Measurements from ENCODE around the gene MYOM3.

The MYOM3 gene

DNA sequence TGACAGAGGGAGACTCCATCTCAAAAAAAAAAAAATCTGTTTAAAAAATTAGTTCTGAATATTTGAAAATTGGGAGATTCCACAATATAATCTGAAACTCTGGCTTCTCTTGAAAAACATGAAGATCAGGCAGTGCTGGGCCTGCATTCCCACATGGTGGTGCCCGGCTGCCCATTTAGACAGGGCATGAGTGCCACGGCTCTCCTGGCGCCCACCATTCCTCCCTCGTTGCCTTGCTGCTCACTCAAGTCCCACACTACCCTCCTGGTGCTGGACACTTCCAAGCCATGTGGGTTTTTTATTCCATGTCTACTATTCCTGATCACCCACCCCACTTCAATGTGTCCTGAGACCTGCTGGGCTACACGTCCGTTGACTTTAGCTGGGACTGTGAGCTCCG, 10.8 kb upstream of the MYOM3 start:
- H3K27me3 ChIP-seq: peaks cover 0 to 18% of the 10 kb centered on the region in 2 donors
- no peak overlapping the region for H3K4me3 ChIP-seq
- intact Hi-C loops (cut with DNase I; ENCODE audit: low total_unique reads): no loop called here
- no peak for DNase-seq
- TF ChIP-seq, protein P1, sequence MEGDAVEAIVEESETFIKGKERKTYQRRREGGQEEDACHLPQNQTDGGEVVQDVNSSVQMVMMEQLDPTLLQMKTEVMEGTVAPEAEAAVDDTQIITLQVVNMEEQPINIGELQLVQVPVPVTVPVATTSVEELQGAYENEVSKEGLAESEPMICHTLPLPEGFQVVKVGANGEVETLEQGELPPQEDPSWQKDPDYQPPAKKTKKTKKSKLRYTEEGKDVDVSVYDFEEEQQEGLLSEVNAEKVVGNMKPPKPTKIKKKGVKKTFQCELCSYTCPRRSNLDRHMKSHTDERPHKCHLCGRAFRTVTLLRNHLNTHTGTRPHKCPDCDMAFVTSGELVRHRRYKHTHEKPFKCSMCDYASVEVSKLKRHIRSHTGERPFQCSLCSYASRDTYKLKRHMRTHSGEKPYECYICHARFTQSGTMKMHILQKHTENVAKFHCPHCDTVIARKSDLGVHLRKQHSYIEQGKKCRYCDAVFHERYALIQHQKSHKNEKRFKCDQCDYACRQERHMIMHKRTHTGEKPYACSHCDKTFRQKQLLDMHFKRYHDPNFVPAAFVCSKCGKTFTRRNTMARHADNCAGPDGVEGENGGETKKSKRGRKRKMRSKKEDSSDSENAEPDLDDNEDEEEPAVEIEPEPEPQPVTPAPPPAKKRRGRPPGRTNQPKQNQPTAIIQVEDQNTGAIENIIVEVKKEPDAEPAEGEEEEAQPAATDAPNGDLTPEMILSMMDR (IDR thresholded peaks at IDR 0.05): no peak
- no peak overlapping the region for H3K27ac ChIP-seq
- peaks cover 0 to 14% (median 9%) of the 10 kb centered on the region in 4 donors for H3K4me1 ChIP-seq
- no peaks in the 10 kb centered on the region for H3K36me3 ChIP-seq
- H3K9me3 ChIP-seq: no peaks in the 10 kb centered on the region

DNA sequence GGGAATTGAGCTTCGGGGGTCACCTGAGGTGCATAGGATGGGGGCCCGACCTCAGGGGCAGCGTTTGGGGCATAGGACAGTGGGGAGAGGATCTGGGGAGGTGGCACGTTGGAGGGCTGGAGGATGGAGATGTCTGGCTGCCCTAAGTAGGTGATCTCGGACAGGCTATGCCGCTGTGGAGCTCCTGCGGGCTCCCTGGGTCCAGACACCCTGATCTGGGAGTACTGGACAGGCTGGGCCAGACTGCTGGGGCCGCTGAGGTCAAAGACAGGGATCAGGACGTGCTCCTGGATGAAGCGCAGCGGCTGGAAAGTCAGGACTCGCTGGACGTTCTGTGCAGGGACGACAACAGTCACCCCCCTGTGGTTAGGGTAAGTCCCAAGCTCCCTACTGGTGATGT, 9.5 kb upstream of the MYOM3 start:
- intact Hi-C loops (cut with DNase I; ENCODE audit: low total_unique reads): no loop called here
- Histone ChIP-seq H3K4me1 (peaks cover 0 to 14% (median 9%) of the 10 kb centered on the region in 4 donors), H3K9me3 (no peaks in the 10 kb centered on the region), H3K4me3 (no peak overlapping the region), H3K36me3 (no peaks in the 10 kb centered on the region), H3K27me3 (peaks cover 0 to 19% of the 10 kb centered on the region in 2 donors), H3K27ac (no peak overlapping the region)
- TF ChIP-seq, protein P1 (IDR thresholded peaks at IDR 0.05): no peak
- no peak for DNase-seq

GRCh38 chr1:24120965-24121364, 9.0 kb upstream of the MYOM3 start:
- Histone ChIP-seq H3K4me3 (no peak overlapping the region), H3K4me1 (peaks cover 0 to 11% (median 5%) of the 10 kb centered on the region in 4 donors), H3K36me3 (no peaks in the 10 kb centered on the region), H3K9me3 (no peaks in the 10 kb centered on the region), H3K27ac (no peak overlapping the region), H3K27me3 (peaks cover 0 to 19% of the 10 kb centered on the region in 2 donors)
- no peak for DNase-seq
- TF ChIP-seq, protein P1 (IDR thresholded peaks at IDR 0.05): no peak
- intact Hi-C loops (cut with DNase I; ENCODE audit: low total_unique reads): no loop called here

DNA sequence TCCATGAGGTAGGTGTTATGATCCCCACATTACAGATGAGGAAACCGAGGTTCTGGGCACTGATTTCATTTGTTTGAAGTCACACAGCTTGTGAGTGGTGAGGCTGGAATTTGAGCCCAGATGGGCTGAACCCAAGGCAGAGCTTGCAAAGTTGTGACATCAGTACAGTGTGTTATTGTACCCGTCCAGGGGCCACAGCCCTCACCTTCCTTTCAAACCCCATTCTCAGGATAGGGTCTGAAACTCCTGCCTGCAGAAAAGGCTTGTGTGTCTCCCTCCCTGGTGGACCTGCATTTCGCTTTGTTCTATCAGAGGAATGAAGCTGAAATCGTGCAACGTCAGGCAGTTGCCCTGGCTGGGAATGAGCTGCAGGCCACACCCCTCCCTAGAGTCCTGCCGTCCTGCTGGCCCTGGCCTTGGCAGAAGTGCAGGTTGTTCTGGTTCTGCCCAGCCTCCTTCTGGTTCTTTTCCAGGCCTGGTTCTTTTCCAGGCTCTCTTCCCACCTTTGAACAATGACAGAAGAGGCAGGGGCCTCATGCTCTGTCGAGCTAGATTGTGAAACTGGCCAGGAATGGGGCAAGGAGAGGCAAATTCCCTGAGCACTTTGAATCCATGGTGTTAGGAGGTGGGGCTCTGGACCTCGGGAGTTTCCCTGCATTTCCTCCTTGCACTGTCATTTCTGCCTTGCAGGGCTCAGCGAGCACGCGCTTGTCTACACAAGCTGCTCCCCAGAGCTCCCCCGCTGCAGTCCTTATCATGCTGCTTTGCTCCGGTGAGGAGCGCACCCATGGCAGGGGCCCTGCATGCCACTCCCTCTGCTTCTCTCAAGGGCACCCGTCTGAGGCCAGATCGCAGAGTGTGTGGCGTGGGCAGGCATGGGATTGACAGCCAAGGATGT, 8.2 kb upstream of the MYOM3 start:
- Histone ChIP-seq H3K36me3 (no peaks in the 10 kb centered on the region), H3K9me3 (no peaks in the 10 kb centered on the region), H3K27me3 (peaks cover 0 to 19% of the 10 kb centered on the region in 2 donors), H3K27ac (no peak overlapping the region), H3K4me1 (peaks cover 0 to 11% (median 3%) of the 10 kb centered on the region in 4 donors), H3K4me3 (no peak overlapping the region)
- intact Hi-C loops (cut with DNase I; ENCODE audit: low total_unique reads): no loop called here
- no peak for DNase-seq
- TF ChIP-seq, protein P1 (IDR thresholded peaks at IDR 0.05): no peak

GRCh38 chr1:24119489-24119858, 7.5 kb upstream of the MYOM3 start:
- TF ChIP-seq, protein P1 (IDR thresholded peaks at IDR 0.05): no peak
- no peaks in the 10 kb centered on the region for H3K36me3 ChIP-seq
- no peak overlapping the region for H3K4me3 ChIP-seq
- H3K9me3 ChIP-seq: no peaks in the 10 kb centered on the region
- peaks cover 0 to 11% (median 3%) of the 10 kb centered on the region in 4 donors for H3K4me1 ChIP-seq
- intact Hi-C loops (cut with DNase I; ENCODE audit: low total_unique reads): no loop called here
- H3K27me3 ChIP-seq: peaks cover 0 to 19% of the 10 kb centered on the region in 2 donors
- no peak overlapping the region for H3K27ac ChIP-seq
- no peak for DNase-seq
